ENCODE measurements around the gene CIAPIN1. TPM values are rescaled to one million over a fixed set of nuclear protein-coding genes. Genes with fewer than 3 reads are reported as not detected.

CIAPIN1 gene
- polyA plus RNA-seq, 1 experiment, result 55.3 TPM

GRCh38 chr16:57482845-57483545 is 35.8 kb upstream of the CIAPIN1 start:
- Histone ChIP-seq H3K36me3 (ENCODE audit: control insufficient read depth, insufficient read depth, low read length) (no peaks in the 10 kb centered on the region; the same call in 1 of the 2 replicates), H3K27me3 (ENCODE audit: control insufficient read depth, insufficient read depth, low read length) (no peaks in the 10 kb centered on the region), H3K4me3 (ENCODE audit: low read depth, low read length) (no peak overlapping the region)
- TF ChIP-seq CTCF (IDR thresholded peaks at IDR 0.05; ENCODE audit: insufficient read depth, low read depth, low read length), result no peak
- ChIA-PET CTCF (interaction anchor here (0.7 to 3.3 kb wide), 2 partner anchors 12 to 37 kb away, joined by 3 to 15 read pairs; no protein-coding TSS in a partner anchor), POLR2A (no interaction called here)
- DNase-seq (ENCODE audit: low read depth), result no peak

GRCh38 chr16:57481421-57481820 is 34.2 kb upstream of the CIAPIN1 start:
- Histone ChIP-seq H3K4me3 (ENCODE audit: low read depth, low read length) (no peak overlapping the region), H3K36me3 (ENCODE audit: control insufficient read depth, insufficient read depth, low read length) (no peaks in the 10 kb centered on the region; the same call in 1 of the 2 replicates), H3K27me3 (ENCODE audit: control insufficient read depth, insufficient read depth, low read length) (no peaks in the 10 kb centered on the region)
- ChIA-PET POLR2A (interaction anchor here (0.5 kb wide), 1 partner anchor 15 kb away, joined by 5 read pairs; no protein-coding TSS in a partner anchor), CTCF (interaction anchor here (3.3 to 4.4 kb wide), 2 partner anchors 18 to 38 kb away, joined by 15 to 24 read pairs; partner anchors contain the start of gene POLR2C)
- TF ChIP-seq CTCF (IDR thresholded peaks at IDR 0.05; ENCODE audit: insufficient read depth, low read depth, low read length), result no peak
- no peak for DNase-seq (ENCODE audit: low read depth)

GRCh38 chr16:57480754-57481230 is 33.6 kb upstream of the CIAPIN1 start:
- Histone ChIP-seq H3K27me3 (ENCODE audit: control insufficient read depth, insufficient read depth, low read length) (no peaks in the 10 kb centered on the region), H3K4me3 (ENCODE audit: low read depth, low read length) (no peak overlapping the region), H3K36me3 (ENCODE audit: control insufficient read depth, insufficient read depth, low read length) (no peaks in the 10 kb centered on the region; the same call in 1 of the 2 replicates)
- POLR2A ChIA-PET, result interaction anchor here (0.5 kb wide), 2 partner anchors 14 to 31 kb away, joined by 5 to 12 read pairs; no protein-coding TSS in a partner anchor
- TF ChIP-seq CTCF (IDR thresholded peaks at IDR 0.05; ENCODE audit: insufficient read depth, low read depth, low read length), result no peak
- CTCF ChIA-PET, result interaction anchor here (3.3 to 4.4 kb wide), 2 partner anchors 18 to 39 kb away, joined by 15 to 24 read pairs; partner anchors contain the start of gene POLR2C
- no peak for DNase-seq (ENCODE audit: low read depth)

- peak overlapping the region; percentile 45 for H3K4me3 ChIP-seq (ENCODE audit: low read depth, low read length)
- H3K36me3 ChIP-seq (ENCODE audit: control insufficient read depth, insufficient read depth, low read length), result peaks cover under 1% of the 10 kb centered on the region; the same call in 1 of the 2 replicates
- POLR2A ChIA-PET, result no interaction called here
- no peak for TF ChIP-seq CTCF (IDR thresholded peaks at IDR 0.05; ENCODE audit: insufficient read depth, low read depth, low read length)
- CTCF ChIA-PET, result interaction anchor here (3.3 to 4.4 kb wide), 2 partner anchors 17 to 40 kb away, joined by 15 to 24 read pairs; partner anchors contain the start of gene POLR2C
- no peak for DNase-seq (ENCODE audit: low read depth)
- H3K27me3 ChIP-seq (ENCODE audit: control insufficient read depth, insufficient read depth, low read length), result no peaks in the 10 kb centered on the region
Measured at GRCh38 chr16:57479976-57480753, 33.0 kb upstream of the CIAPIN1 start.
